HG03025 (cell line): Measurements from ENCODE around the gene TSPAN3.

Source experiments
- ATAC-seq: cut with Tn5 transposase; IDR thresholded peaks from one replicate; pipeline ENCODE4 v1.9.1; 2021; ENCODE audit warnings: mild to moderate bottlenecking, moderate library complexity; ENCODE audit not compliant: unreplicated experiment, low FRiP score

TSPAN3 gene

DNA sequence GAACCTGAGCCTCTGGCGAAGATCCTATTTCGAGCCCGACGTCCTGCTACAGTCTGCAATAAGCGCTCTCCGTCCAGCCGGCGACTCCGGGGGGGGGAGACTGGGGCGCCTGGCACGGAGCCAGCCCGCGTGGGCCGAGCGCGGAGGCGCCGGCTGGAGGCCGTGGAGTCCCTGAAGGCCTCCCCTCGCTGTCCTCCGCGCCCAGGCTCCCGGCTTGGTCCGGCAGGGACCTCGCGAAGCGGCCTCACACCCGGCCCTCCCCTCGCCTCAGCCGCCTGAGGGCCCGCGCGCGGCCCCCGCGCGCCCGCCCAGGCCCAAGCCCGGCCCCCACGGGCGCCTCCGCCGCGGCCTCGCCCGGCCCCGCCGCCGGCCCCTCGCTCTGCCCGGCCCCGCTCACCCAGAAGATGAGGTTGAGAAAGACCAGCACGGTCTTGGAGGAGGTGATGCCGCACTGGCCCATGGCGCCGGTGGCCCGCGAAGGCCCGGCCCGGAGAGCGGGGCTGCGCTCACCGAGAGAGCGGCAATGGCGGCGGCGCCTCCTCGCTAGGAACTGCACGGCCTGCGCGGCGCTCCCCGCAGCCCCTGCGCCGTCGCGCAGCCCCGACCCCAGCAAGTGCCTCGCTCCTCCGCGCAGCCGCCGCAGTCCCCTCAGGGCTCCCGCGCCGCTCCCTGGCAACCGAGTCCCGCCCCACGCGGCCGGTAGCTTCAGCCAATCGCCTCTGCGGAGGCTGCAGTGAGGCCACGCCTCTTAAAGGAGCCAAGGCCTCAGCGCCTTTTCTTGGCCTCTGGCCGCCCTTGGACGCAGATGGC, at the start of gene TSPAN3:
Gene TSPAN3 (minus strand): TSS at position 615 of the 810 bp plus-strand sequence. CDS start 155 bp downstream, at position 460.
- ATAC-seq: peak; percentile 90

DNA sequence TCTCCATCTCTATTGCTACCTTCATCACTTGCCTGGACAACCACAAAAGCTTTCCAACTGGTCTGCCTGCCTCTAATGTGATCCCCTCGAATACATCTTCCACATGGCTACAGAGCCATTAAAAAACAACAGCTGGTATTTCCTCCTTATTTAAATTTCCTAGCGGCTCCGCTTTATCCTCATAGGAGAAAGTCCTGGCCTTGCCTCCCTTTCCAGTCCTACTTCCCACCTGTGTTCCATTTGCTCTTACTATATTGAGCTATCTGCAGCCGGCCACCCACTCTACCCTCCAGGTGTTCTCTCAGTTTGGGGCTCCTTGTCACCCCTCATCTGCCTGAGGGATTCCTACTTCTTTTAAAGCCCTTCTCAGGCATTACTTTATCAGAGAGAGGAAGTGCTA, 49.7 kb upstream of the TSPAN3 start:
- no peak for ATAC-seq

DNA sequence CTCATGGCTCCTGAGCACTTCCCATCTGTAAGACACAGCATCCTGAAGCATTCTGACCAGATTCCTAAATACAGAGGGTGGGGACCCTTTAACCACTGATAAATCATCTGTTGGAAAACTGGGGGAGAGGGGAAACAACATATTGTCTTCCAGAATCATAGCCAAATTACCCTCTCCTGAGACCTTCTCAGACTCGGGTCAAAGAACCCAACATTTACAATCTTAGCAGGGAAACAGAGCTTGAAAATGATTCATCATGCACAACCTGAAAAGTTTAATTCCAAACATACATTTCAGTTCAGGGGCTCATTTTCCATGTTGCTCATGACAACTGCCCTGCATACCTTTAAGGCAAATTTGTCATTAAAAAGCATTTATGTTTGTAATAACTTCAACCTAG, 48.5 kb upstream of the TSPAN3 start:
- no peak for ATAC-seq

DNA sequence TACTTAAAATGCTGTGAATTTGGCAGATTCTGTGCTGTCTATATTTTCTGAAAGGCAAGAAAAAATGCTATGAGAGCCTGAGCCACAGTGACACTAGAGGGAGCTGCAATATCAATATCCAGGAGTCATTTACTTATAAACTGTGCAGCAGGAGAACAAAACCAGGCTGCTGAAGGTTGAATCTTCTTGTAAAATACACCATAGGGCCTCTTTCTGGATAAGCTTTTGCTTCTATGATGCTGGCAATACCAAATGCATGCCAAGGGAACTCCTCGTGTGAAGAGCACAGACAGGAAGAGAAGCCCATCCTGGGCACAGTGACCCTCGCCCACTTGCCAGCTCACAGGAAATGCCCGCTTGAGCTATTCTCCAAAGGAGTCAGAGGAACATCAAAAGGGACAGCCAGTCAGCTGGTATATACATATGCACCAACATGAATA, 48.0 kb upstream of the TSPAN3 start:
- ATAC-seq: no peak

DNA sequence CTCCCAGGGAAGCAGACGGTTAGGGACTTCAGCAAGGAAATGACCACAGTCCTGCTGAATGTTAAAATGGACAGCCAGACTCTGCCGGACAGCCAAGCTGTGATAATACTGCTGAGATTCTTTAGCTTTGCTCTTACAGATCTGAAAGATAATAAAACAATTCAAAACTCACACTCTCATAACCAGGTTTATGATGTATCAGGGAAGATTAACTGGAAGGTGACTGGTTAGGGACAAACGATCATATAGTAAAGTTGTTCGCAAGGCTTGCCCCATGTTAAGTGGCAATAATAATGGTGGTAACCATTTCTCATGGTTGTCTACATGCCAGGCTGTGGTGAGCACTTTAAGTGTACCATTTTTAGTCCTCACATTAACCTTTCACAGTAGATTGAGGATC, 44.3 kb upstream of the TSPAN3 start:
- no peak for ATAC-seq

DNA sequence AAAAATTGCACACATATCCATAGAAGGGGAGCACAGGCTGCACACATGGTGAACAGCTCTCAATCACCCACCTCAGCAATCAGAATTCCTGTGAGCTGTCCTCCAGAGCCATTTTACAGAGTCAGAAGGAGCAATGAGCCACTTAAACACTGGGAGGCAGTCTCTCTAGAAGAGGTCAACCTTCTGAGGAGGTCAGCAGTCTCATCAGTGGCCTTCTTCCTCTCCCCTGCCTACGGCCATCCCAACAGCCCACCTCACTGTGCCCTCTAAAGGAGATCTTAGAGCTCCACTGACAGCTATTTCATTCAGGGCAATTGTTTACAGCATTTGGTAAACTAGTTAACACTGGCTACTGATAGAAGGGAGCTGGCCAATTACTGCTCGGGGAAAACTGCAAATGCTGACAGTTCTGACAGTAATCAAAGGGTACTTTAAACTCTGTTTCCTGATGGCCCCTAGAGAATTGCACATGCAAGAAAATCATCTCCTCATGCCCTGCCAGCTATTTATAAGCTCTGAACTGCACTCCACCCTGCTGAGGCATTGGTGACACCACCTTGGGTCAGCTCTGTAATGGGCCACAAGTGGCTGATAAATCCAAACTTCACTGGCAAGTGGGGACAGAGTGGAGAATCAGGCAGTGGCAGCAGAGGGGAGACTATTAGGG, 42.1 kb upstream of the TSPAN3 start:
- ATAC-seq: no peak

DNA sequence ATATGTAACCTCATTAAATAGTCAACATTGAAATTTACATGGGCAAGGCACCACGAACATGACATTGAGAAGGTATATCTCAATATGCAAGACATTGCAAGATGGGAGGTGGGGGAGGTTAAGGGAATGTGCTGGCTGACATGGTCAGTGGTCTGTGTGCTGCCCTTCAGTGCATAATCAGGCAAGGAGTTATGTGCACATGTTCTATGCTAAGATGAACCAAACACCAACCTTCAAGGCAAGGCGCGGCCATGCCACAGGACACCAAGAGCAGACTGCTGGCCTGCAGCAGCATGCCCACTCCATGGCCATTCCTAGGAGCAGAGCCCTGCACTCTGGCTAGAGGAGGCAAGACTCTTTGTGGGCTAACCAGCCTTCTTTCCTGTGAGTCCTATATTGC, 40.9 kb upstream of the TSPAN3 start:
- no peak for ATAC-seq

DNA sequence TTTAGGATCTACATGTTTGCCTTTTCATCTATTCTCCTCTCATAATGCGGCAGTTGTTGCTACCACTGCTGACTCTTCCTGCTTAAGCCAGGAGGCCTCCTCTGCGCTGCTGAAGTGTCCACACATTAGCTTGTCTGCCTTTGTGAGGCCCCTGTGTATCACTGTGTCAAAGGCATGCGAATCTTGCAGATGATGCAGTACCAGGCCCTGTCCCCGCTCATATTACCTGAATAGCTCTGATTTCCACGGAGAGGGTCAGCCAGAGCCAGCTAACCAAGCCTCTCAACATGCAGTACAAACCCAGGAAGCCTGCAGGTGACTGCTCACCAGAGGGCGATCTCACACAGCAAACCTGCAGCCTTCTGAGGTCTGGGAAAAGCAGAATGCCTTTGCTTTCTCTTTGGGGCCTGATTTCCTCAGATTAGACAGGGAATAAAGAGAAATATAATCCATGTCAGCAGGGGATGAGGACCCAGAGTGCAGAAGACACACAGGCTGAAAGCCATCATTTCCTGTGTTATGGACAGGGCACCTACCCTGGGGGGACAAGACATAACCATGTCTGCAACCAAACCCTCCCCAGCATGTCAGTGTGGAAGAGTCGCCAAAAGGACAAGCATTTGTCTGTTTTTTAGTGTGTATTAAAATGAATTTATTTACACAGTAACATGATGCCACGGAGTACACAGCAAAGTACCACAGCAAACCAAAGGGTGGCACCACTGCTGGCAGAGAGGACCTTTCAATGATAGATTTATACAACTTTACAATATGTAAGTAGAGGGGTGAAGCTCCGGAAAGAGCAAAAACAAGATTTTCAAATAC, 36.8 kb upstream of the TSPAN3 start:
- no peak for ATAC-seq

DNA sequence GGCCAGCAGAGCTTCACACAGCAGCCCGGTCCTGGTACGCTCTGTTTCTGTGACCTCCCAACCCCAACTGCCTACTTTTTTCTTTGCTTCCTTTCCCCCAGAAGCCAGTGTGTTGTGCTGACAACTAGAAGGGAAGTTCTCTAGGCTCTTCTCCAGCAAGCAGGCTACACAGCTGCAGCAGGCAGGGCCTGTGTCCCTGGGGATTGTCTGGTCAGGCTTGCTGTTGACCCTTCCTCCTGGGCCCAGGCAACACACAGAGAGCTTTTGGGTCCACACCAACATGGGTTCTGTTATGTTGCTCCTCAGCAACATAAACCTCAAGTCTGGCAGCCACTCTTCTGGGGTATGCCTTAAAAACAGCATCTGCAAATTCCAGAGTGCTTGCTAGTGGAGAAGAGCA, 36.2 kb upstream of the TSPAN3 start:
- no peak for ATAC-seq

DNA sequence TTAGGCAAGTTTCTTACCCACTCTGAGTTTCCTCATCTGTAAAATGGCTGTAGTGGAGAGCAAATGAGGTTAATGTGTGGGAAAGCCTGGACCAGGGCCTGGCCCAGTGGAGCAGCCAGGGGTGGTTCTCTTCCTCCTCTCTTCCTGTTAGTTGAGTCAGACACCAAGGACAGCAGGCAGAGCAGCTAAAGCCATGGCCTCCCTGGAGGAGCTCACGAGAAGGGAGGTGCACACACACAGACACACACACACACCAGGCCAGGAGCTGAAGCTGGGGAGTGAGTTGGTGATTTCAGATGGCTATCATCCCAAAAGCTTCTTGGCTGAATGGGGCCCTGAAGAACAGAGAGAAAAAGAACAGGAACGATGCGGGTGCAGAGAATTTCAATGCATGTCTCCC, 33.2 kb upstream of the TSPAN3 start:
- ATAC-seq: no peak

DNA sequence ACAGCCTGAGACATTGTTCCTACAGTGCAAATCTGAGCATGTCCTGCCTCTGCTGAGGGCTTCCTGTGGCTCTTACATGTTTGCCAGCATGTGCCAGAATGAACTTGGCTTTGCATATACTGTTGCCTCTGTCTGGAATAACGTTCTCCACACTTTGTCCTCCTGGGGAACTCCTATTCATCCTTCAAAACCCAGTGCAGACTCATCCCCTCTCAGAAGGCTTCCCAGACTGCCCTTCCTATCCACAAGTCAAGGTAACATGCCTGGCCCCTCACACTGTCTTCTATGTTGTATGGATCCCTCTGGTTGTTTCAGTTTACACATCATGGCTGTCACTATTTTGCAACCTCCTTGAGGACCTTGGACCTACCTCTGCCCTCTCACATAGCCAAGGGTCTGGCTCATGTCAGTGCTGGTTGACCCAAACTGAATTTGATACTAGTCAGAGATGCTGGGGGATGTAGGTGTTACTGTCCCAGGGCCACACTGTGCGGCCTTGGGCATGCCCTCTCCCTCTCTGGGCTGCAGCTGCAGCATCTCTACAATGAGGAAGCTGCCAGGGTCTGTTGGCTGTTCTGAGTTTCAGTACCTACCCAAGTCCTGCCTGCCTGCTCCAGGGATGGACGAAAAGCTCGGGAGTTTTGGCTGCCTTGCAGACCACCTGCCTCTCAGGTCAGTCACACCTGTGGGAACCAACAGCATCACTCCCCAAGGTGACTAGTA, 29.0 kb upstream of the TSPAN3 start:
- ATAC-seq: no peak

DNA sequence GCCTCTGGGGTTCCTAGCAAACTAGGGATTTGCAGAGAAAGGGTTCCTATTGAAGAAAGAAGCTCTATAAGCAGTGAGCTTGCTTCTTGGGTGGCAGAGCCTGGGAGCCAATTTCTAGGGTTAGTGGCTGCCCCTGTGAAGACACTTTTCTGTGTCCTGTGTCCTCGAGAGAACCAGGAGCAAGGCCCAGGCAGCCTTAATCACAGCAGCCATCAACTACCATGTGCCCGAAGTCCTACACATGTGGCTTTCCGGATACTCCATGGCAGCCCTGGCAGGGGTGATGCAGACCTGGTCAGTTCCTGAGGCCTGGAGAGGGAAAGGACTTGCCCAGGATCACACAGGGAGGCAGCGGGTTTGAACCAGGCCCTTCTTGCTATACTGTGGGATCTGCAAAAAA, 27.7 kb upstream of the TSPAN3 start:
- ATAC-seq: no peak

DNA sequence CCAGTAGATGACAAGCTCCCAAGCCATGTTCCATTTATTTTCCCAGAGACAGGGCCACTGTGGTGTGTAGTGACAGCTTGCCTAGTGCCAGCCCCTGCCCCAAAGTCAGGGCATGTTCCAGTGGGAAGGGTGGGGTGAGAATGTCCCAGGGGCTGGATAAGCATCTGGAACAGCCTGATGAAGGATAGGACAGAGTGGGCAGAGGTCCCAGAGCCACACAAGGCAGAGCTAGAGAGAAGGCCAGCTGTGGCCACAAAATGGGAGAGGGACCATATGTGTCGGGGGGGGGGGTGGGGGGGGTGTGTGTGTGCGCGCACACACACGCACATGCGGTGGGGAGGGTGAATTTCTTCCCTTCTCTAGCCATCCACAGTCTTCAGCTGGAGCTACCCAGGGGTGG, 27.0 kb upstream of the TSPAN3 start:
- ATAC-seq: no peak

DNA sequence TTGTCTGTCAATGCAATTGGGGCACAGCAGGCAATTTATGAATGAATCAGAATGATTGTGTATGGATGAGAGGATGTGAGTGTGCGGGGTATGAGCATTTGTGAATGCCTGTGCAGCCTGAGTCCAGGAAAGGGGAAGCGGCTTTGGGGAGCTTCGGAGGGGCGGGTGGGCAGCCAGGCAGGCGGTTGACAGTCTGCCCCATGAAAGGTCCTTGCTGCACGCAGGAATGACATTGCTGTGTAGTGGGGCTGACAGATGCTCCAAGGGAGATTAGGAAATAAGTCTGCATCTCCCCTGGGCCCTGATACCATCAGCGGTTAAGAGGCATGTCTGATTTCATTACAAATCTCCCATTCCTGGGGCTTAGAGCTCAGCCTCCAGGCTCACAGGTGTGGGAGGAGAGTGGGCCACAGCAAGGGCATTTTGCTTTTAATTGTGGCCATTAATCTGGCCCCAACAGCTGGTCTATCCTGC, 26.4 kb upstream of the TSPAN3 start:
- ATAC-seq: no peak

DNA sequence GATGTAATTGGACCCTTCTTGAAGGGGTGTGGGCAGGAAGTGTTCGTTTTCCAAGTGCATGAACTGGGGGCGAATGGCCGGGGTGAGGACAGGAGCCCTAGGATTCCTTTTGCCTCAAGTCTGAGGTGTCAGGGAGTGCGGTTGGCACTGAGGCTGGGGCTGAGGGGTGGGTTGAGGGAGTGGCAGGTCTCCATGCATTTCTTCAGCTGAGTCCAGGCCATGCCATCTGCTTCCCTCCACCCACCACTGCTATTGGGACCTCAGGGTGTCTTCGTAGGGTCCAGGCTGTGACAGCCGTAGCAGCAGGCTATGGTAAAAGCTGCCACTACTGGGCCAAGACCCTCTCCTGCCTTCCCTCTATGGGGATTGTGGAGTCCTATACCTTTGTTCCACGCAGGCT, 25.6 kb upstream of the TSPAN3 start:
- no peak for ATAC-seq

DNA sequence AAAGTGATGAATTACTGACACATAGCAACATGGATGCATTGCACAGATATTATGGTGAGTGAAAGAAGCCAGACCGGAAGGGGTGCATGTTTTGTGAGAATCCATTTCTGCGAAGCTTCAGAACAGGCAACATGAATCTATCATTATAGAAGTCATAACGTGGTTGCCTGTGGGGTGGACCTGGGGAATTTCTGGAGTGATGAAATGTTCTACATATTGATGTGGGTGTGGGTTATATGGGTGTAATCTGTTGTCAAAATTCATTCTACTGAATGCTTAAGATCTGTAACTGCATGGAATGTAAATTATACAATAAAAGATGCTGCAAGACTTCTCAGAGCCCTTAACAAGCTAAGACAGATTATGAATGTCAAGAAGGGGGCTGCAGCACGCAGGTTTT, 25.2 kb upstream of the TSPAN3 start:
- no peak for ATAC-seq

DNA sequence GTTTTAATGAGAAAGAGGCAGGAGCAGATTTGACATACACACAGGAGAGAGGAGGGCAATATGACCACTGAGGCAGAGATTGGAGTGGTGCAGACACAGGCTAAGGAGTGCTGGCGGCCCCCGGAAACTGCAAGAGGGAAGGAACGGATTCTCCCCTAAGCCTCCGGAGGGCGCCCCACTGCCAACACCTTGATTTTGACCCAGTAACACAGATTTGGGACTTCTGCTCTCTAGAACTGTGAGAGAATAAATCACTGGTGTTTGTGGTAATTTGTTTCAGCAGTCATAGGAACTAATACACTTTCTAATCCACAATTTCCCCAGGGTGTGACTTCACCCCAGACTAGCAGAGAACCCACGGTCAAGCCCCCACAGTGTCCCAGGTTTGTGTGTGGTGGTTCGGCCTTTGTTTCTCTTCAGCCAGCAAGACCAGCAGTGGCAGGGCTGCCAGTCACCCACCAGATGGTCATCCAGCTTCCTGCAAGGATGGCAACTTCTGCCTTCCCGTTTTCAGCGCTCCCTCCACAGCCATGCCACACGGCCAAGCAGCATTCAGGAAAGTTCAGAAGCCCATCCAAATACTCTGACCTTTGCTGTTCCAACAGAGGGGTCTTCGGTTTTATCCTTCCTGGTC, 23.6 kb upstream of the TSPAN3 start:
- ATAC-seq: no peak

DNA sequence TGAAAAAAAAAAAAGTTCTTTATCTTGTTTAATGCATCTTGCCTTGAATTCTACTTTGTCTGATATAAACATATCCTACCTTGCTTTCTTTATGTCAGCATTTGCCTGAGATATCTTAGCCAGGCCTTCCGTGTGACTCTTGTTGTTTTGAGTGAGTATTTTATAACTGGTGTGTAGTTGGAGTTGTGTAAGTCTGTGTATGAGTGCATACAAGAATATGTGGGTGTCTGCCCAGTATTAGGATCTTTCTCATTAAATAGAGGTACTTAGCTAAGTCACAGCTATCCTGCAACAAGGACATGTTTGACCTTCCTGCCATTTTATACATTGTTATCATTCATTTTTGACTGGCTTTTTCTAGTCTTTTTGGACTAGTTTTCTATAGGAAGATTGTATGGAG, 22.5 kb upstream of the TSPAN3 start:
- no peak for ATAC-seq

DNA sequence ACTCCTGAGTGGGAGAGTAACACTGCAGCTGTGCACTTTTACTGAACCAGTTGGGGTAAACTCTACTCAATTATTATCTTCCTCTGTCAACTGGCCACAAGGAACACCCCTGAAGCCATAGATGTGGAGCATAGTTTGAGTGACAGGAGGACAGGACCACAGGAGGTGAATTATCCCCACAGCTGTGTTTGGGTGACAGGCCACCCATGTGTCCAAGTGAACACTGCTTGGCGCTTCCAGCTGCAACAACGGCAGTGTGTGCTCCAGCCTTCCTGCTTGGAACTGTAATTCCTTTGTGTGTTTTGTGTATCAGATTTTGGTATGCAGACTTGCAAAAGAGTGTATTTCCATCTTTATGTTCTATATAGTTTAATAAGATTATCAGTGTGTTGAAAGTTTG, 20.2 kb upstream of the TSPAN3 start:
- ATAC-seq: no peak

DNA sequence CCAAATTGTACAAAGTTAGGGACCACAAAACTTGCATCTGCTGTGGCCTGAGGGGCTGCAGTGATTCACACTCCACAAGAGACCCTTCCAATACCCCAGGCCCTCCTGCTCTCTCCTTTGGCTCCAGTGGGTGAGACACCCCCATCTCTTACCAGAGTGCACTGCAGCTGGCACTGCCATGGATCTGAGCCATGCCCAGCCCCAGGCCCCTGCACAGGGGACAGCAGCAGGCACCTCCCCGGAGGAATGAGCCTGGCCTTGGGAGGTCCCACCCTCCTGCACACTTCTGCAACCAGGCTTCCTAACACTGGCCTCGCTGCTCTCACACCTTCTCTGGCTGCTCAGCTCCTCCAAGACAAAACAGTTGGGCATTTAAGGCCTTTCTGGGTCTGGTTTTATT, 16.3 kb upstream of the TSPAN3 start:
- ATAC-seq: no peak
